ENCODE measurements around the gene IFIT1. TPM values are rescaled to one million over a fixed set of nuclear protein-coding genes. Genes with fewer than 3 reads are reported as not detected.

IFIT1 gene
- polyA plus RNA-seq, 1 donor (not counting 4 experiments of a cell fraction or from before 2014, with no cell fraction given), result 140 TPM

GRCh38 chr10:89419548-89419947 is 27.1 kb downstream of the IFIT1 start:
- FAIRE-seq, result no peak
- no peak for DNase-seq (ENCODE audit: low read depth, low spot score)
- no peak overlapping the region for H3K4me2 ChIP-seq (ENCODE audit: control insufficient read depth, extremely low read depth, insufficient read depth, low read depth, low read length)
- no peaks in the 10 kb centered on the region for H3K9me3 ChIP-seq (ENCODE audit: control insufficient read depth, low read depth, low read length)
- H3K27ac ChIP-seq (ENCODE audit: control insufficient read depth, insufficient read depth, low read length), result no peak overlapping the region
- H4K20me1 ChIP-seq (ENCODE audit: control insufficient read depth, extremely low read depth, insufficient read depth, low read length), result no peaks in the 10 kb centered on the region
- no peaks in the 10 kb centered on the region for H3K27me3 ChIP-seq (ENCODE audit: control insufficient read depth, extremely low read depth, insufficient read depth, low read length)
- peaks cover 24% of the 10 kb centered on the region for H3K79me2 ChIP-seq (ENCODE audit: control insufficient read depth, insufficient read depth, low read length)
- no peak for TF ChIP-seq EZH2 (IDR thresholded peaks at IDR 0.05; ENCODE audit: low read length)
- peak in 2 of 3 experiments; percentile 4 to 14 for TF ChIP-seq CTCF (optimal IDR thresholded peaks at IDR 0.05 in 1 of 3, IDR thresholded peaks at IDR 0.05 in 1 of 3, conservative IDR thresholded peaks at IDR 0.05 in 1 of 3; ENCODE audit: extremely low read depth in 1 of 3, insufficient read depth in 2 of 3, low read length in 3 of 3)
- dilution Hi-C loops (cut with MboI; ENCODE audit: extremely low pct_ligation_motif_present, low sequenced_read_pairs), result no loop called here
- H3K9ac ChIP-seq (ENCODE audit: control insufficient read depth, extremely low read depth, insufficient read depth, low read length), result no peak overlapping the region
- peaks cover 2 to 4% of the 10 kb centered on the region in 2 experiments for H3K36me3 ChIP-seq (ENCODE audit: control insufficient read depth in 2 of 2, extremely low read depth in 1 of 2, insufficient read depth in 2 of 2, low read length in 2 of 2)
- H3K4me1 ChIP-seq (ENCODE audit: control insufficient read depth, extremely low read depth, insufficient read depth, low read length), result peaks cover 9% of the 10 kb centered on the region
- H2AFZ ChIP-seq (ENCODE audit: control insufficient read depth, low read length), result no peak overlapping the region
- no peaks in the 10 kb centered on the region for H3K9me1 ChIP-seq (ENCODE audit: control insufficient read depth, extremely low read depth, insufficient read depth, low read length)
- no peak overlapping the region for H3K4me3 ChIP-seq (ENCODE audit: control insufficient read depth in 2 of 3, extremely low read depth in 1 of 3, insufficient read depth in 2 of 3, low read depth in 1 of 3, low read length in 3 of 3)

- Histone ChIP-seq H3K9me3 (ENCODE audit: control insufficient read depth, low read depth, low read length) (no peaks in the 10 kb centered on the region), H3K9me1 (ENCODE audit: control insufficient read depth, extremely low read depth, insufficient read depth, low read length) (no peaks in the 10 kb centered on the region), H3K27ac (ENCODE audit: control insufficient read depth, insufficient read depth, low read length) (no peak overlapping the region)
Observed at GRCh38 chr10:89421018-89421476, 28.6 kb downstream of the IFIT1 start.

More at GRCh38 chr10:89421018-89421476, 28.6 kb downstream of the IFIT1 start:
- no peak for TF ChIP-seq CTCF (optimal IDR thresholded peaks at IDR 0.05 in 1 of 3, IDR thresholded peaks at IDR 0.05 in 1 of 3, conservative IDR thresholded peaks at IDR 0.05 in 1 of 3; ENCODE audit: extremely low read depth in 1 of 3, insufficient read depth in 2 of 3, low read length in 3 of 3)
- TF ChIP-seq EZH2 (IDR thresholded peaks at IDR 0.05; ENCODE audit: low read length), result no peak
- no peak overlapping the region for H3K9ac ChIP-seq (ENCODE audit: control insufficient read depth, extremely low read depth, insufficient read depth, low read length)
- peak; percentile 58 for FAIRE-seq
- dilution Hi-C loops (cut with MboI; ENCODE audit: extremely low pct_ligation_motif_present, low sequenced_read_pairs), result no loop called here
- no peak for DNase-seq (ENCODE audit: low read depth, low spot score)
- H2AFZ ChIP-seq (ENCODE audit: control insufficient read depth, low read length), result no peak overlapping the region
- no peak overlapping the region for H3K4me3 ChIP-seq (ENCODE audit: control insufficient read depth in 2 of 3, extremely low read depth in 1 of 3, insufficient read depth in 2 of 3, low read depth in 1 of 3, low read length in 3 of 3)
- H4K20me1 ChIP-seq (ENCODE audit: control insufficient read depth, extremely low read depth, insufficient read depth, low read length), result no peaks in the 10 kb centered on the region
- H3K4me1 ChIP-seq (ENCODE audit: control insufficient read depth, extremely low read depth, insufficient read depth, low read length), result peaks cover 6% of the 10 kb centered on the region
- H3K79me2 ChIP-seq (ENCODE audit: control insufficient read depth, insufficient read depth, low read length), result peaks cover 12% of the 10 kb centered on the region
- H3K36me3 ChIP-seq (ENCODE audit: control insufficient read depth in 2 of 2, extremely low read depth in 1 of 2, insufficient read depth in 2 of 2, low read length in 2 of 2), result peaks cover 2 to 4% of the 10 kb centered on the region in 2 experiments
- H3K27me3 ChIP-seq (ENCODE audit: control insufficient read depth, extremely low read depth, insufficient read depth, low read length), result no peaks in the 10 kb centered on the region
- no peak overlapping the region for H3K4me2 ChIP-seq (ENCODE audit: control insufficient read depth, extremely low read depth, insufficient read depth, low read depth, low read length)
